Measurements from ENCODE around the gene AKTIP. TPM values are rescaled to one million over a fixed set of nuclear protein-coding genes. Genes with fewer than 3 reads are reported as not detected.

The AKTIP gene
- total RNA-seq, 2 experiments from 2014 or later, result 12.4 to 17.9 TPM

GRCh38 chr16:53530046-53530445 lies 27.0 kb upstream of the AKTIP start:
- Histone ChIP-seq H3K36me3 (ENCODE audit: insufficient read depth, low read length) (no peaks in the 10 kb centered on the region), H3K4me2 (ENCODE audit: low read length) (no peak overlapping the region), H4K20me1 (ENCODE audit: insufficient read depth, low read length) (no peaks in the 10 kb centered on the region), H3K9me3 (ENCODE audit: low read length) (no peaks in the 10 kb centered on the region), H3K4me3 (ENCODE audit: low read depth, low read length, poor library complexity, severe bottlenecking) (no peak overlapping the region), H3K4me1 (ENCODE audit: insufficient read depth, low read length, poor library complexity, severe bottlenecking) (peaks cover 5% of the 10 kb centered on the region), H3K27ac (ENCODE audit: low read depth, low read length, poor library complexity, severe bottlenecking) (no peak overlapping the region), H2AFZ (ENCODE audit: low read length) (no peak overlapping the region), H3K79me2 (ENCODE audit: insufficient read depth, low read depth, low read length) (no peaks in the 10 kb centered on the region), H3K9me2 (ENCODE audit: insufficient read depth, low read length) (no peaks in the 10 kb centered on the region)
- ChIA-PET POLR2A (interaction anchor here (0.9 kb wide), 1 partner anchor 365 kb away, joined by 3 read pairs; no protein-coding TSS in a partner anchor), CTCF (ENCODE audit: unreplicated experiment) (no interaction called here)
- DNase-seq (ENCODE audit: low spot score), result no peak
- TF ChIP-seq EZH2phosphoT487 (IDR thresholded peaks at IDR 0.05; ENCODE audit: borderline replicate concordance, low read depth, low read length), result no peak
- no peak for TF ChIP-seq CTCF (conservative IDR thresholded peaks at IDR 0.05; ENCODE audit: low read length)
- intact Hi-C loops (cut with micrococcal nuclease; ENCODE audit: unreplicated experiment), result no loop called here
- BruUV-seq (replicated peaks), result no TSS peak

GRCh38 chr16:53529513-53529912 lies 26.5 kb upstream of the AKTIP start:
- Histone ChIP-seq H3K9me2 (ENCODE audit: insufficient read depth, low read length) (no peaks in the 10 kb centered on the region), H3K36me3 (ENCODE audit: insufficient read depth, low read length) (no peaks in the 10 kb centered on the region), H3K4me3 (ENCODE audit: low read depth, low read length, poor library complexity, severe bottlenecking) (no peak overlapping the region), H2AFZ (ENCODE audit: low read length) (no peak overlapping the region), H3K9me3 (ENCODE audit: low read length) (no peaks in the 10 kb centered on the region), H3K79me2 (ENCODE audit: insufficient read depth, low read depth, low read length) (no peaks in the 10 kb centered on the region), H3K27ac (ENCODE audit: low read depth, low read length, poor library complexity, severe bottlenecking) (no peak overlapping the region), H3K4me2 (ENCODE audit: low read length) (no peak overlapping the region), H3K4me1 (ENCODE audit: insufficient read depth, low read length, poor library complexity, severe bottlenecking) (peaks cover 5% of the 10 kb centered on the region), H4K20me1 (ENCODE audit: insufficient read depth, low read length) (no peaks in the 10 kb centered on the region)
- intact Hi-C loops (cut with micrococcal nuclease; ENCODE audit: unreplicated experiment), result no loop called here
- POLR2A ChIA-PET, result no interaction called here
- BruUV-seq (replicated peaks), result no TSS peak
- DNase-seq (ENCODE audit: low spot score), result no peak
- TF ChIP-seq CTCF (conservative IDR thresholded peaks at IDR 0.05; ENCODE audit: low read length) (no peak), EZH2phosphoT487 (IDR thresholded peaks at IDR 0.05; ENCODE audit: borderline replicate concordance, low read depth, low read length) (no peak)
- CTCF ChIA-PET (ENCODE audit: unreplicated experiment), result no interaction called here

GRCh38 chr16:53528797-53529196 lies 25.8 kb upstream of the AKTIP start:
- H3K4me2 ChIP-seq (ENCODE audit: low read length), result no peak overlapping the region
- no peak overlapping the region for H3K4me3 ChIP-seq (ENCODE audit: low read depth, low read length, poor library complexity, severe bottlenecking)
- no peaks in the 10 kb centered on the region for H3K36me3 ChIP-seq (ENCODE audit: insufficient read depth, low read length)
- H3K27ac ChIP-seq (ENCODE audit: low read depth, low read length, poor library complexity, severe bottlenecking), result no peak overlapping the region
- H2AFZ ChIP-seq (ENCODE audit: low read length), result no peak overlapping the region
- H3K9me2 ChIP-seq (ENCODE audit: insufficient read depth, low read length), result no peaks in the 10 kb centered on the region
- no peaks in the 10 kb centered on the region for H3K79me2 ChIP-seq (ENCODE audit: insufficient read depth, low read depth, low read length)
- no peak for TF ChIP-seq EZH2phosphoT487 (IDR thresholded peaks at IDR 0.05; ENCODE audit: borderline replicate concordance, low read depth, low read length)
- no peak for TF ChIP-seq CTCF (conservative IDR thresholded peaks at IDR 0.05; ENCODE audit: low read length)
- DNase-seq (ENCODE audit: low spot score), result no peak
- CTCF ChIA-PET (ENCODE audit: unreplicated experiment), result no interaction called here
- intact Hi-C loops (cut with micrococcal nuclease; ENCODE audit: unreplicated experiment), result no loop called here
- POLR2A ChIA-PET, result no interaction called here
- BruUV-seq (replicated peaks), result no TSS peak
- peaks cover 5% of the 10 kb centered on the region for H3K4me1 ChIP-seq (ENCODE audit: insufficient read depth, low read length, poor library complexity, severe bottlenecking)
- H4K20me1 ChIP-seq (ENCODE audit: insufficient read depth, low read length), result no peaks in the 10 kb centered on the region
- no peaks in the 10 kb centered on the region for H3K9me3 ChIP-seq (ENCODE audit: low read length)

All from OCI-LY7 (cell line).